ENCODE data around the gene IL36RN.

IL36RN gene

DNA sequence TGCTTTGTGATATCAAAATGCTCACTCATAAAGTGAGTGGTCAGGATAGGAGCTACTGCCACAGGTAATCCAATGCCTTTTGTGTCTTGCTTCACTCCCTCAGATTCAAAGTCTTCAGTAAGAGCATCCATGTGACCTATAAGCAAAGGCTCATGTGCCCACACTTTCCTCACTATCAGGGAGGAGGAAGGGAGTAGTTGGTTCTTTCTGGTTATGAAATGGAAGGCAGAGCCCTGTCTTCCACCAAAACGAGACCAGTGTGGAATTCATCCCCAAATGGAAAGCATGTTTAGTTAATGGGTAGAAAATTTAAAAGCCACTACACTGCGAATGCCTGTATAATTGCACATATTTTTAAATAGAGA, 34.6 kb downstream of the IL36RN start:
- TF ChIP-seq, protein P1, sequence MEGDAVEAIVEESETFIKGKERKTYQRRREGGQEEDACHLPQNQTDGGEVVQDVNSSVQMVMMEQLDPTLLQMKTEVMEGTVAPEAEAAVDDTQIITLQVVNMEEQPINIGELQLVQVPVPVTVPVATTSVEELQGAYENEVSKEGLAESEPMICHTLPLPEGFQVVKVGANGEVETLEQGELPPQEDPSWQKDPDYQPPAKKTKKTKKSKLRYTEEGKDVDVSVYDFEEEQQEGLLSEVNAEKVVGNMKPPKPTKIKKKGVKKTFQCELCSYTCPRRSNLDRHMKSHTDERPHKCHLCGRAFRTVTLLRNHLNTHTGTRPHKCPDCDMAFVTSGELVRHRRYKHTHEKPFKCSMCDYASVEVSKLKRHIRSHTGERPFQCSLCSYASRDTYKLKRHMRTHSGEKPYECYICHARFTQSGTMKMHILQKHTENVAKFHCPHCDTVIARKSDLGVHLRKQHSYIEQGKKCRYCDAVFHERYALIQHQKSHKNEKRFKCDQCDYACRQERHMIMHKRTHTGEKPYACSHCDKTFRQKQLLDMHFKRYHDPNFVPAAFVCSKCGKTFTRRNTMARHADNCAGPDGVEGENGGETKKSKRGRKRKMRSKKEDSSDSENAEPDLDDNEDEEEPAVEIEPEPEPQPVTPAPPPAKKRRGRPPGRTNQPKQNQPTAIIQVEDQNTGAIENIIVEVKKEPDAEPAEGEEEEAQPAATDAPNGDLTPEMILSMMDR (IDR thresholded peaks at IDR 0.05): no peak

DNA sequence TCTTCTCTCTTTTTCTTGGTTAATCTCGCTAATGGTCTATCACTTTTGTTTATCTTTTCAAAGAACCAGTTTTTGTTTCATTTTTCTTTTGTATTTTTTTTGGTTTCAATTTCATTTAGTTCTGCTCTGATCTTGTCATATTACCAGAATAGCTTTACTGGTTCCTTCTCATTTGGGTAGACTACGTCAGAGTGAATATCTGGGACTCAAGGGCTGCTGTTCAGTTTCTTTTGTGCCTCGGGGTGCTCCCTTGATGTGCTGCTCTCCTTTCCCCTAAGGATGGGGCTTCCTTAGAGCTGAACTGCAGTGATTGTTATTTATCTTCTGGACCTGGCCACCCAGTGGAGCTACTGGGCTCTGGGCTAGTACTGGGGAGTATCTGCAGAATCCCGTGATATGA, 39.0 kb downstream of the IL36RN start:
- TF ChIP-seq, protein P1 (IDR thresholded peaks at IDR 0.05): no peak

DNA sequence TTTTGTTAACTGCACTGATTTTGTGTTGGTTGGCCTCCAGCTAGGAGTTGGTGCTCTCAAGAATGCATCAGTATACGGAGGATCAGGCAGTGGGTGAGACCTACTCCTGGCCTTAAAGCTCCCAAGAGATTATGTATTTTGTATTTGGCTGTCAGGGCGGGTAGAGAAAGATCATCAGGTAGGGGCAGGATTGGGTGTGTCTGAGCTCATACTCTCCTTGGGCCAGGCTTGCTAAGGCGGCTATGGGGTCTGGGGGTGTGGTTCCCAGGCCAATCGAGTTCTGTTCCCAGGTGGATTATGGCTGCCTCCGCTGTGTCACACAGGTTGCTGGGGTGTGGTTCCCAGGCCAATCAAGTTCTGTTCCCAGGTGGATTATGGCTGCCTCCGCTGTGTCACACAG, 39.5 kb downstream of the IL36RN start:
- TF ChIP-seq, protein P1 (IDR thresholded peaks at IDR 0.05): no peak

DNA sequence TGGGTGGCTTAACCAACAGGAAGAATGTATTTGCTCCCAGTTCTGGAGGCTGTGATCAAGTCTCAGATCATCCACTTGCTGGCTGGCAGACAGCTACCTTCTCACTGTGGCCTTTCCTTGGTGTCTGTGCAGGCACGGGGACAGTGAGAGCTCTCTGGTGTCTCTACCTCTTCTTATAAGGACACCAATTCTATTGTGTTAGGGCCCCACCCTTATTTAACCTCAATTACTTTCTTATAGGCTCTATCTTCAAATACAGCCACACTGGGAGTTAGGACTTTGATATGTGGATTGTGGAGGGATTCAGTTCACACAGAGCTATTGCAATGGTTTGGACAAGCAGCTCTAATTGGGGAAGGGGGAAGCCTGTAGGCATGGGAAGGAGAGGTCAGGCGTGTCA, 43.1 kb downstream of the IL36RN start:
- TF ChIP-seq, protein P1 (IDR thresholded peaks at IDR 0.05): no peak

DNA sequence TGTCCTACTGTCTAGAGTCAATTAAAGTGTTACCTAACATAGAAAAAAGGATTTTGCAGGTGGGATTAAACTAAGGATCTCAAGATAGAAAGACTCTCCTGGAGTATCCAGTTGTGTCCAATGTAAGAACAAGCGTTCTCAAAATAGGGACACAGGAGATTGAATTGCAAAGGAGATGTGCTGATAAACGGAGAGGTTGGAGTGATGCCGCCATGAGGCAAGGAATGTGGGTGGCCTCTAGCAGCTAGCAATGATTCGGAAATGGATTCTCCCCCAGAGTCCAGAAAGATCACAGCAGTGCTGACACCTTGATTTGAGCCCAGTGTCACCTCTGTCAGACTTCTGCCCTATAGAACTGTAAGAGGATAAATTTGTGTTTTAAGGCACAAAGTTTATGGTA, 44.3 kb downstream of the IL36RN start:
- TF ChIP-seq, protein P1 (IDR thresholded peaks at IDR 0.05): no peak

DNA sequence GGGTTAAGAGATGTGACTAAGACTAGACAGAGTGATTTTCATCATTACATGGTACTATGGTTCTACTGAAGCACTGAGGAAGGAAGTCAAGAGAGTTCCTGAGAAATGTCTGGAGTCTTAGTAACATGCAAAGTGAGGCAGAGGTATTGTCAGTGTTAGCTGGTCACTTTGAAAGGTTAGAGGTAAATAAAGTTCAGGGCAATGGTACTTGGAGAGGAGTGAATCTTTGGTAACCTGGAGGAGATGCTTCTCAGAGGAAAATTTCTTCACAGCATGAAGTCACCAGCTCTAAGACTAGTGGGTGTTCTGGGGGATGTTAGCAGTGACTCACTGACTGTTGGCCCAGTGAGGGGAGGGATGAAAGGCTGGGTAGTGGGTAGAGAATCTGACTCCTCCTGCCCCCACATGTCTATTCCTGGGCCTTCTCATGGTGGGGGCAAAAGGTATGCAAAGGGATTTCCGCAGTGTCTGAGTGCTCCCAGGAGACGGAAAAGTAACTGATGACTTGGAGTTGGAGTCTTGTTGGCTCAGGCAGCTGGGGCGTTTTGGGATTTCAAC, 45.1 kb downstream of the IL36RN start:
- TF ChIP-seq, protein P1 (IDR thresholded peaks at IDR 0.05): no peak

DNA sequence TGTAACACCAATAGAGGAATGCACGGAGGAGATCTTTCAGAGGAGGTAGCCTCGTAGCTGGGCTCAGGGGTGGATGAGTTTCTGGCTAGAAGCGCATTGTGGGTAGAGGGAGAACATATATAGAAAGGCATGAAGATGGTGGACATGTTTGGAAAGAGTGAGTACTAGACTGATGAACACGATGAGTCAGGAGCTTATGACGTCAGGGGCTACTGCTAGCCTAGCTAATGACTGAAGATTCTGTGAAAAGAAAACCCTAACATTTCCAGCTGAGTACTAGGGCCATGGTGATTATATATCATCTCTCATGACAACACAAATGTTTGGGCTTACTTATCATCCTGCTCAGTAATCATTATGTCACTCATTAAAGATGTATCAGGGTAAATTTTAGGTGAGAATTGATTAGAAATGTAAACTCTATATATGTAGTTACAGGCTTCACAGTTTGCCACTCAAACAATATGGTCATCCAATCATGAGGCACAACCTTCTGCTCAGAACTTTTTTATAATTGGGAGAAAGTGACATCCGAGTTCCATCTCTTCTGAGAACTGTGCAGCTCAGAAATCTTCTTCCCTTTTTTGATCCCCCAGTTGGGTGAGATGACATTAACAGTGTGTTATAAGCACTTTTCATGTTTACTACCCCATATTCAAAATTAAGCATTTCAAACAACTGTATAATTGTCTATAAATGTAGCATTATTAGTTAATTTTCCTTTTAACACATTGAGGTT, 46.2 kb downstream of the IL36RN start:
- TF ChIP-seq, protein P1 (IDR thresholded peaks at IDR 0.05): no peak
